H1 (cell line): Measurements from ENCODE around the gene PML. TPM values are rescaled to one million over a fixed set of nuclear protein-coding genes. Genes with fewer than 3 reads are reported as not detected.

Source experiments
- HDAC6 ChIP-seq: IDR thresholded peaks from one replicate; pipeline ENCODE4 v1.7.1; 2012; ENCODE audit warnings: low read depth, mild to moderate bottlenecking, inconsistent platforms, low read length, moderate library complexity
- NANOG ChIP-seq: IDR thresholded peaks from 2 replicates; pipeline ENCODE4 v1.6.1; 2011; ENCODE audit warnings: low read length, low read depth, mild to moderate bottlenecking, inconsistent platforms; ENCODE audit not compliant: insufficient read depth, poor library complexity, severe bottlenecking
- RNF2 ChIP-seq: fragments of 200-900, 300-1000 bp; sonication (generic); IDR thresholded peaks from 2 replicates; pipeline ENCODE4 v1.7.1; 2016; ENCODE audit warnings: borderline replicate concordance, low read depth, mild to moderate bottlenecking, antibody characterized with exemption, low read length; ENCODE audit not compliant: poor library complexity, severe bottlenecking; ENCODE audit errors: missing control alignments
- polyA plus RNA-seq, 7 experiments: library from polyadenylated mRNA; depleted of rRNA in 3 of 7; stranded (reverse) in 5 of 7; unstranded in 2 of 7; fragments of >200 nt in 5 of 7; fragments of 200-250 nt in 2 of 7; gene quantifications; 1 replicate in 5 of 7; 2 replicates in 1 of 7; 4 replicates in 1 of 7; pipeline versions ENCODE4 v1.2.1 to v1.2.3, GENCODE V29; 2011 to 2013; ENCODE audit warnings: missing spikeins in 2 of 7, mixed read lengths in 2 of 7
- total RNA-seq: library from RNA; stranded (reverse); fragmentation: NEBNext Ultra II Directional; extraction: Animal tissue kit (Norgen Biotek cat#: 25700); gene quantifications from 2 replicates; pipeline ENCODE4 v1.2.1, GENCODE V29; 2021
- TF ChIP-seq, protein P1 (sequence below): IDR thresholded peaks from 2 replicates; pipeline ENCODE4 v1.6.1; 2012; ENCODE audit warnings: low read length, inconsistent platforms

Gene PML
- total and polyA plus RNA-seq, 2 of the 8 experiments (the other 6 are each of a cell fraction or from before 2014, with no cell fraction given), result 14.9 to 30.3 TPM

DNA sequence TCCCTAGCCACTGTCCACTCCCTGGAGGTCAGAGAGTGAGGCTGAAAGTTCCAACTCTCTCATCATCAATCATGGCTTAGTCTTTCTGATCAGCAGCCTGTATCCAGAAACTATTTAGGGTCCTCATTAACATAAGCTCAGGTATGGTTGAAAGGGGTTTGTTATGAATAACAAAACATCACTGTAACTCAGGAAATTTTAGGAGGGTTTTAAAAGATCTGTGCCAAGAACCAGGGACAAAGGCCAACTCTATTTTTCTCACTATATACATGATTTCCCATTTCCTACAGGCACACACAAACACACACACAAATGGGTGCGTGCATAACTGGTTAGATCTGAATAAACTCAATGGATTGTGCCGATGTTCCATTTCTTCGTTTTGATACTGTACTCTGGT is 26.1 kb upstream of the PML start (continued):
- TF ChIP-seq, protein P1, sequence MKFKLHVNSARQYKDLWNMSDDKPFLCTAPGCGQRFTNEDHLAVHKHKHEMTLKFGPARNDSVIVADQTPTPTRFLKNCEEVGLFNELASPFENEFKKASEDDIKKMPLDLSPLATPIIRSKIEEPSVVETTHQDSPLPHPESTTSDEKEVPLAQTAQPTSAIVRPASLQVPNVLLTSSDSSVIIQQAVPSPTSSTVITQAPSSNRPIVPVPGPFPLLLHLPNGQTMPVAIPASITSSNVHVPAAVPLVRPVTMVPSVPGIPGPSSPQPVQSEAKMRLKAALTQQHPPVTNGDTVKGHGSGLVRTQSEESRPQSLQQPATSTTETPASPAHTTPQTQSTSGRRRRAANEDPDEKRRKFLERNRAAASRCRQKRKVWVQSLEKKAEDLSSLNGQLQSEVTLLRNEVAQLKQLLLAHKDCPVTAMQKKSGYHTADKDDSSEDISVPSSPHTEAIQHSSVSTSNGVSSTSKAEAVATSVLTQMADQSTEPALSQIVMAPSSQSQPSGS, result no peak
- no peak for TF ChIP-seq RNF2
- no peak for TF ChIP-seq NANOG
- no peak for TF ChIP-seq HDAC6
